OCI-M1 (cell line): ENCODE results near the gene COLEC11.
"Not testable (repeated sequence)": the region's sequence is repeated elsewhere in the genome, so short reads cannot be mapped to it uniquely, and the experiment has no call there.

Experiments
- DNase-seq: peaks from one replicate; lab custom pipeline; 2025; lab: John Stamatoyannopoulos, UW

The COLEC11 gene

DNA sequence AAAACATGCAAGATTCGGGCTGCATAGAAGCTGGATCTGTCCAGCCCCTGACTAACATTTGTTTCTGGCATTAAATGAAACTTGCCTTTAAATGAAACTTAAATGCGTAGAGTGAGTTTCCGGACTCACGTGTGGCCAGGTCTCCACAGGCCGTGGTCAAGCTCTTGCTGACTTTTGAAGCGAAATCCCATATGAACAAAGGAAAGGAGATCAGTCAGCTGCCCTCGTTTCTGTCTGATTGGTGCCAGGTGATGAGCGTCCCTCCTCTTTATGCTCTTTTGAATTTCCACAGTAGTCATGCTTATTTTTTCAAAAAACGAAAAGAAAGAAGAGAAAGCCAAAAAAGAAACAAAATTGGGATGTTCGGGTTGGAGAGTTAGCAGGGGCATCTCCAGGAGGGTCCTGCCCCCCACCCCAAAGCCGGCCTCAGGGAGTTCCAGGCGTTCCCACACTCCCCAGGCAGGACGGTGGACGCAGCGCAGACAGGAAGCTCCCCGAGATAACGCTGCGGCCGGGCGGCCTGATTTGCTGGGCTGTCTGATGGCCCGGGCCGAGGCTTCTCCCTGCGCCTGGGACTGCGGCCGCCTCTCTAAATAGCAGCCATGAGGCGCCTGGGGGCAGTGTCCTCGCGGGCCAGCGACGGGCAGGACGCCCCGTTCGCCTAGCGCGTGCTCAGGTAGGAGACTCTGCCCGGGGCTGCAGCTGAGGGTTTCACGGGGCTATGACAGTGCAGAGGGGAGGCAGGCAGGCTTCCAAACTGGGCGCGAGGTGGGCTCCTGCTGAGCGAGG lies at the start of gene COLEC11:
Gene COLEC11, plus strand, starts transcription at position 620 of the 789 bp plus-strand sequence. CDS start 9,229 bp downstream, outside the sequence.
- peak; percentile 63 for DNase-seq

DNA sequence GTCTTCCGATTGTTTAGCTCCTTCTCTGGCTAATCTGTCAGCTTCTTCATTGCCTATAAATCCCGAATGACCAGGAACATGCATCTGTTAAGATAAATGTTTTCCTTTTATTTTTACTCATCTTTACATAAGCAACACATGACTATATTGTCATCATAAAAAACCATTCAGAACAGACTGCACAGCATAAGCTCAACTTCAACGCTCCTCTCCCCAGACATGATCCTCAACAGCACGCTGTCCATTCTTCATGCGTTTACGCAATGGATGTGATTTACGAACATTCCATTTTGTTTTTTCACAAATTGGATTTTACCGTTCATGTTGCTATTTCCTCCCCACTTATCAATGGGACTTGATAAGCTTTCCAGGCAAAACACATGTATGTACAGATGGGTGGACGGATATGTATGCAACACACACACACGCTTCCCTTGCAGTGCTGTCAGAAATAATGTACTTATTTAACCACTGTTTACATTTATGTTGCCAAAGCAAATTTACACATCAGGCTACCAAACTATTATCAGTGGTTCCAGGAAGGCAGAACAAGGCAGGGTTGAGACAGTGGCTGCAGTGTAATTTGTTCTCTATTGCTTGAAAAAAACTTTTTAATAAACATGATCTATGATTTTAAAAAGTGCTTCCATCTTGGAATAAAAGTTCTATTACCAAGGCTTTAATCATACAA lies 49.0 kb upstream of the COLEC11 start:
- no peak for DNase-seq

DNA sequence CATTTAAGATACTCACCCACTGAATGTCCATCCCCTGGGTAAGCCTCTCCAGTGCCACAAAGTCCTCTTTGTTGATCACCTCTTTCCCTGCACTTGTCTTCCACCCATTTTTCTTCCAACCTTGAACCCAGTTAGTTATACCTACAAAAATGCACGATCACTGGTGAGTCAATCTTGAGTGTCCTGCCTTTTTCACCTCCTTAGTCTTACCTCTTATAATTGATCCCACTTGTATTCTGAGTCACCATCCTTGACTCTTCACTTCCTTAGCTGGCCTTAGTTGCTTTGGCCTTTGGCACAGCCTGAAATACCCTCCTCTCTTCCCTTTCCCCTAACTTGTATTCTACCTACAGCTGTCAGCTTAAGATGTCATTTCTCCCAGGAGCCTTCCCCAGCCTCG lies 47.0 kb upstream of the COLEC11 start:
- DNase-seq: no peak

DNA sequence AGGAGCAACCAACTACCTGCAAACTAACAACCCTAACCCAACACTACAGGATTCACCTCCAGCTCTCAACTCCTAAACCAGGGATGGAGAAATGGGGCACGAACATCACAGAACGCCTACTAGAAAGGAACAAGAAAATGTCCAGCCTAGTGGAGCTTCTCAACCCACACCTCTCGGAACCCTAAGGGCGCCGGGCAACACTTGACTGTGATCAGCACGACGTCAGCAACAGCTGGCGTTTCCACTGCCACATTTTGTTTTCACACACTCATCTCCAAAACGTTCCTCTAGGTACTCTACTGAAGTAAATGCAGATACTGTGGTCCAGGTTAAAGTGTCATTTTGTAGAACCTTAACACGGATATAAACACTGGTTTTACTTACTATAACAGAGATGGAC lies 41.0 kb upstream of the COLEC11 start:
- DNase-seq: no peak

DNA sequence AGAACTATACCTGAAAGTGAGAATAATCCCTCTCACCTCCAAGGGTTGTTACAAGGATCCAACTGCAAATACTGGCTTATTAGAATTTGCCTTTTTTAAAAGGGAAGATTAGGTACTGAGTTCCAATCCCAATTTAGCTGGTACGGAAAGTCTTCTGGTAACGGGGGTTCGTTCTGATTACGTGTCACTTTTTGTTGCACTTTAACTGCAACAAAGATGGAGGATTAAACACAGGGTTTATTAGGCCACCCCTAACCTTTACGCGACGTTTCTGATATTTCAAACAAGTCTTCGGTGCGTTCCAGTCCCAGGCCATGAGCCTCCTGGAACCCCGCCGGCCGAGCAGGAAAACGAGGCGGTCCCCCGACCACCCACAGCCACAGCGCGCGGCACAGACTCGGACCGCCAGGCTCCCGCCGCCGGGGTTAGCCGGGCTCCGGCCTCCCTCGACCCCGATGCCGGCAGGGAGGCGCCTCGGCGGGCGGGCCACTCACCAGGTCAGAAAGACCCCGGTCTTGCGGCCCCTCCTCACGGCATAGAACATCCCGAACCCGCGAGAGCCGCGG lies 37.2 kb upstream of the COLEC11 start:
- peak; percentile 39 for DNase-seq

DNA sequence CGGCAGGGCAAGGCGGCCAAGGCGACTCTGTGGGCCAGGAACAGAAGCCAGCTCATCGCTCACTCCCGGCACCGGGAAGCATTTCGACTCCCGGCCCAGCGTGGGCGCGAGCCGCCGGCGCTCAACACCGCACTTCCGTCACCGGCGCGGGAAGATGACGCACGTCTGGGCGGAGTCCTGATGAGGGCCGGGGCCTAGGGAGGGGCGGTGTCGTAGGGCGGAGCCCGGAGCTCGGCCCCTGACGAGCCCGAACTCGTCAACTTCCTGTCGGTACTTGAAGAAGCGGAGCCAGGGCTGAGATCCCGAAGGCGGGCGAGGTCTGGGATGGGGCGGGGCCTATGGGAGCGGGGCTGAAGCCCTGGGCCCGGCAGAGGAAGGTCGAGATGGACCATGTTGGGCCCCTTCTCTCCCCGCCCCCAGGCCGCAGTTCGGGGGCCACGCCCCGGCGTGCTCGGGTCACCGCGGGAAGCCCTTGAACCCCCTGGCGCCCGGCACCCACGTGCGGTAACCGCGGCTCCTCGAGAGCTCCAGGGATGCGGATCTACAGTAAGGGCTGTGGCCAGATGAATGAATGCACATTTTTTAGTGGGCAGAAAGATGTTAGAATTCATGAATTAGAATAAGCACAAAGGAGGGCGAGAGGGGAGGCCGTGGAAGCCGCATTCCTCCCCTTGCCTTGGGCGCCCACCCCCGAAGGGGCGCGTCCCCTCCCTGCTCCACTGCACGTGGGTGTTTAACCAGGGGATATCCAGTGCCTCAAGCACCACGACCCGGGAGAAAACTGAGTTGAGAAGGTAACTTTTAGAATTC lies 36.5 kb upstream of the COLEC11 start, which contains the start of gene RNASEH1:
Gene RNASEH1, minus strand, starts transcription at position 129 of the 810 bp plus-strand sequence. Its CDS starts 73 bp downstream, at position 56.
- DNase-seq: peak; percentile 99

DNA sequence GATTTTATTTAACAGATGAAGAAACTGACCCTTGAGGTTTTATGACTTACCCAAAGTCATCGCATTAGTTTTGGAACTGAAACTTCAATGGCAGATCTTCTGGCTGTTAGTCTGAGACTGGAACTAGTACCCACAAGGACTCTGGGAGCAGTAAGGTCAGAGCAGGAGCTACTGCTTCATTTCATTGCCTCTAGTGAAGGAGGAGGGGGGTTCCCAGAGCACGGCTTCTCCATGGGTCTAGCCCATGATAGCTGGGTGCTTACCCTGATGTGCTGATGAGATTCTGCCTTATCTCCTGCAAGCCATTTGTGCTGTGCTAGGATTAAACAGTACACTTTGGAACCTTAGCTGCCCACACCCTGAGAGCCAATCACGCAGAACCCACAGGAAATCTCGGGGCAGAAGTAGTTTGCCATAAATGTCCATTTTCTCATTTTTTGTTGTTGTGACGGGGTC lies 31.4 kb upstream of the COLEC11 start:
- DNase-seq: peak; percentile 60

DNA sequence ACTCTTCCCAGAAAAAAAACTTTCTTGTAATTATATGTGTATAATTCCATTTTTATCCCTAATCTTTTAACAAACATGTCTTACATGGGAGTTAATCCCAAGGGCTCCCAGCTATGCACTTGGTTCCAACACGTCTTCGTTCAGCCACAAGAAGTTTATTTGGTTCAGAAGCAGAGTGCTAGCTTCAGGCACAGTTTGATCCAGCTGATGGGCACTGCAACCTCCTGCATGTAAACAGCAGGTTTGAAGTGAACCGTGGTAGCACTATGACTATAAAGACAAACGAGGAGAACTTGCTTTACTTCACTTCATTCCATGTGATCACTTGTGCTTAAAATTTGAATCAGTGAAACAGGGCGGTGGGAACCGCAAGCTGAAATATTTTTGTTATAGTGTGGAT lies 29.8 kb upstream of the COLEC11 start:
- DNase-seq: no peak

DNA sequence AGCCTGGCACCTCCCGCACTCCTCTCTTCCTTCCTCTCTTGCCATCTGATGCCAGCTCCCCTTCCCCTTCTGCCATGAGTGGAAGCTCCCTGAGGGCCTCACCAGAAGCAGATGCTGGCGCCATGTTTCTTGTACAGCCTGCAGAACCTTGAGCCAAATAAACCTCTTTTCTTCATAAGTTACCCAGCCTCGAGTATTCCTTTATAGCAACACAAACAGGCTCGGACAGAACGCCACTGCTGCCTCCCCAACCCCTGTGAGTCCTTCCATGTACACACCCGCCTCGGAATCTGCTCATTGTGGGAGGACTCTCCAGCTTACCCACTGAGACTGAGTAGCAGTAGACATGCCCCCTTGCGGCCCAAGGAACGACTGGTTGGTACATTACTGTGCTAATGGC lies 28.1 kb upstream of the COLEC11 start:
- no peak for DNase-seq

DNA sequence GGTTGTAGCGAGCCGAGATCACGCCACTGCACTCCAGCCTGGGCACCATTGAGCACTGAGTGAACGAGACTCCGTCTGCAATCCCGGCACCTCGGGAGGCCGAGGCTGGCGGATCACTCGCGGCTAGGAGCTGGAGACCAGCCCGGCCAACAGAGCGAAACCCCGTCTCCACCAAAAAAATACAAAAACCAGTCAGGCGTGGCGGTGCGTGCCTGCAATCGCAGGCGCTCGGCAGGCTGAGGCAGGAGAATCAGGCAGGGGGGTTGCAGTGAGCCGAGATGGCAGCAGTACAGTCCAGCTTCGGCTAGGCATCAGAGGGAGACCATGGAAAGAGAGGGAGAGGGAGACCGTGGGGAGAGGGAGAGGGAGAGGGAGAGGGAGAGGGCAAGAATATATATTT lies 25.3 kb upstream of the COLEC11 start:
- DNase-seq: not testable (repeated sequence)

DNA sequence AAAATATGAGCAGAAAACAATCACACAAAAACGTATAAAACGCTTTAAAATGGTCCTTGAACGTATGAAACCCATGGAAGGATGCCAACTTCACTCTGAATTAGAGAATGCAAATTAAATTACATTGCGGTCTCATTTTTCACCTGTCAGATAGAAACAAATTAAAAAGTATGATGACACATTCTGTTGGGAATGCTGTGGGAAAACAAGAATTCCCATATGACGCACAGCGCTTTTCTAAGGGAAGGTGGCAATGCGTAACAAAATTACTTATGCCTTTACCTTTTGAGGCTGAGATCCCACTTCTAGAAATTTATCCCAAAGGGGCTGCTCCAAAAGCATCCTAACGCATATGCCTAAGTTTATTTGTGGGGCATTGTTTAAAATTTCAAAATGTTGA lies 23.6 kb upstream of the COLEC11 start:
- DNase-seq: no peak

DNA sequence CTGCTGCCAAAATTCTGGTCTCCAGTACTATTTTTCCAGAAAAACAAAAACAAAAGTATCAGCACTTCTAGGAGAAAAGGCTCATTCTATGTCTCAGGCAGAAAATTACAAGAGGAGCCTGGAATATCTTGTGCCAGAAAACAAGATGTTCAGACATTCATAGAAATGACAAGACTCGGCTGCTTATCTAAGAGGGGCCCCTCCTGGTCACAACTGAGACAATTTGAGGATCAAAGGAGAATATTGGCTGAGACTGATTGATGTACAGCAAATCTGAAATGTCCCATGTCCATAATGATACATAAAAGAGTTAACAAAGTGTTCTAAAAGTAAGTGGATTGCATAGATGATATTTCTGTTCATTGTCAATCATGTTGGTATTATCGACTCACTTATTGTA lies 22.3 kb upstream of the COLEC11 start:
- DNase-seq: peak; percentile 52

DNA sequence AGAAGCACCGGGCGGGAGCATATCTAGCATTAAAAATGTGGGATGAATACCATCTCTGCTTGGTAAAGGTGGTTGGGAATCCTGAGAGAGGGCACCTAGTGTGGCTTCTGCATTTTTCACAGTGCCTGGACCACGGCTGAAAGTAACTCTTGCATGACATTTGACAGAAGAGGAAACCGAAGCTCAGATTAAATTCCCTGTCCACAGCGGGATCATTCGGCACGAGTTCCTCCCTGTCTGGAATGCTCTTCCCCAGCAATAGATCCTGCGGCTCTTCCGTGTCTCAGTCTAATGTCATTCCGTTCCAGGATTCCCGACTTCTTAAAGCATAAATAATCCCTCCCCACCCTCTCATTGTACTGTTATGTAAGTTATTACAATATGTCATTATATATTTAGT lies 20.8 kb upstream of the COLEC11 start:
- no peak for DNase-seq

DNA sequence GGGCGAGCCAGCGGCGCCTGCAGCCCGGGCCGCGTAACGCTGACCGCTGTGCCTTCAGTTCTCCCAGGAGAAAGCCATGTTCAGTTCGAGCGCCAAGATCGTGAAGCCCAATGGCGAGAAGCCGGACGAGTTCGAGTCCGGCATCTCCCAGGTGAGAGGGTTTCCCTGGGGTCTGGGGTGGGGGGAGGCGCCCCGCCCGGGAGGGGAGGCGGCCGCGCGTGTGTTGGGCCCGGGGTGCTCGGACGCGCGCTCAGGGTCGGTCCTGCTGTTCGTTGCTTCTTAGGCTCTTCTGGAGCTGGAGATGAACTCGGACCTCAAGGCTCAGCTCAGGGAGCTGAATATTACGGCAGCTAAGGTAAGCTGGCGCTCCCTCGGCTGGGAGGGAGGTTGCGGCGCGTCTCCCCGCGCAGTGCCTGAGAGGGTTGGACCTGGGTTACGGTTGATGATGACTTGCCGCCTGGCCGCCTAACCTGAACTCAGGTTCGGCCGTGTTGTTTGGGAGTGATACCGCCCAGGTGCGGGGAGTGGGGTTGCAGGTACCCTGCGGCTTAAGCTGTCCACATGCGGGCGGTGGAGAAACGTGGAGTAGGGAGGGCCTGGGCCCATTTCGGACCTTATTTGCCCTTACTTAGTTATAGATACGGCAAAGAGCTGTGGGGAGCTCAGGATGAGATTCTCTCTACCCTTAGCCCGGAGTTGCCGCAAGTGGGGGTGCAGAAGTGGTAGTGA lies 19.2 kb upstream of the COLEC11 start:
- DNase-seq: peak; percentile 38

DNA sequence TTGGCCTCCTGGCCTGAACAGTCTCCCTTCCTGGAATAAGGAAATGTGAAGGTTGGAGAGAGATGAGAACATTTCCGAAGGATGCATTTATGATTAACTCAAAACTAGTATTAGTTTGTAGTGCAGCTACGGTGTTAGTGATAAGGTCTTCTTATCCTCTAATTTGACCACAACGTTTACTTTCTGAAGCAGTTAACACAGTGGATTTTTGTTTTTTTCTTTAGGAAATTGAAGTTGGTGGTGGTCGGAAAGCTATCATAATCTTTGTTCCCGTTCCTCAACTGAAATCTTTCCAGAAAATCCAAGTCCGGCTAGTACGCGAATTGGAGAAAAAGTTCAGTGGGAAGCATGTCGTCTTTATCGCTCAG lies 18.7 kb upstream of the COLEC11 start:
- DNase-seq: not testable (repeated sequence)

DNA sequence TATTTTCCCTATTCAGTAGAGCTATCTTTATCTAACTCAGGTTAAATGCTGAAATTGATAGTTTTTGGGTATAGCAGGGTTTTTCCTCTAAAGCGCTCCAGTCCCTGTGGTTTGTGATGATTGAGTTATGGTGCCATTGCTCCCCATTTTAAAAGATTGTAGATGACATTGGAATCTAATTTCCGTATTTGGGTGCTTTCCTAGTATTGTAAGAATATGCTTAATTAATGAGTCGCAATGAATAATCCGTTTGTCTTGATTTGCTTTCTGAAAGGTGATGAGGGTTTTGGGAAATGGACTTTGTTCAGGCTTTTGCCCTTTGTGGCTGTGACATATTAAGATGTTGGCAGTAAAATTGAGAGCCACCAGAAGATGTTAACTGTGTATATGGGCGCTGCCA lies 15.9 kb upstream of the COLEC11 start:
- DNase-seq: no peak

DNA sequence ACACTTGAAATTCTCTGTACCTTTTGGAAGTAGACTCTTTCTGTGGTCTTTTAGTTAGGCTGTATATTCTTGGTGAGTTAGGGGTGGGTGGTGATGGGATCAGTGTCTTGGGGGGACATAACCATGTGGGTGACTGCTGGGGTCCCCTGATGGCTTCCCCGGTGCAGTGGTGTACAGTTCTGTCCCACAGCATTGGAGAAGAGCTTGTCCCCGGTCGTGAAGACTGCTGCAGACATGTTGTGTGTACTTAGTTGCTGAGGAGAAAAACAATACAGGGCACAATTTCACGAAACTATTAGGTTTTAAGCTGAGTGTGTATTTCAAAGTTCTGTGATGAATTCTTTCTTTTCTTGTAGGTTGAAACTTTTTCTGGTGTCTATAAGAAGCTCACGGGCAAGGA lies 14.5 kb upstream of the COLEC11 start:
- DNase-seq: no peak

DNA sequence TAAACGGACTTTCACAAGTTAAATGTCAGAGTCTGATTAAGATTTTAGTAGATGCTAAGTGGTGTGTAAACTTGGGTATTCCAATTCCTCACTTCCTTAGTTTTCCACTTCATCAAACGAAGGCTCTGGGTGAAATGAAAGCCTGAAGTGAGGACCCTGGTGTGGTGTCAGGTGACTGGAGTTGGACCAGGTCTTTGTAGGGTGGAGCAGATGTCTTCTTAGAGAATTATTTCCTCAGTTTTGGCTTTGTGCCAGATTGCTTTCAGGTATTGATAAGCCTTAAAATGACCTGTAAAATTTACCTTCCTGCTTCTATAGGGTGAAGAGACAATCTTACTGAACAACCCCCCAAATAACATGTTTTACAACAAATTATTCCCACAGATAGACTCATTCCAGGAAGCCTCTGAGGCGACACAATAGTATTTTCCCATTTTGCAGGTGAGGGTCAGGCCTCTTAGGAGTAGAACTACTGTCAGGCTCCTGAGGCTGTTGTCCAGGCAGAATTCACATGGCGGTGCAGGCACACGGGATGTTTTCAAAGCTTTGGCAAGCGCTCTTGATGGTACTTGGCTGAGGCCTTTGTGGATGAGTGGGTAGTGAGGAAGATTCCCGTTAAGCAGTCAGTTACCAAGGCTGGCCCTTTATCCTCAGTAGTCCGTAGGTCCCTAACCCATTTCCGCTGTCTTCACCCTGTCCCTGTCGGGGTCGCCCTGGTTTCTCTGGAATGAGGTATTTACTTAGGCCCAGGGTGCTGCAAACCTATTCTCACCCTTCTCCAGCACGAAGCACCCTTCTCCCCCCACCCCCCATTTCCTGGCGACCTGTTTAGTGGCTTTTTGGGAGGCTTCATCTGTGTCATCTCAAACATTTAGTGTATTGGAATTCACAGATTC lies 13.3 kb upstream of the COLEC11 start:
- DNase-seq: peak; percentile 5

DNA sequence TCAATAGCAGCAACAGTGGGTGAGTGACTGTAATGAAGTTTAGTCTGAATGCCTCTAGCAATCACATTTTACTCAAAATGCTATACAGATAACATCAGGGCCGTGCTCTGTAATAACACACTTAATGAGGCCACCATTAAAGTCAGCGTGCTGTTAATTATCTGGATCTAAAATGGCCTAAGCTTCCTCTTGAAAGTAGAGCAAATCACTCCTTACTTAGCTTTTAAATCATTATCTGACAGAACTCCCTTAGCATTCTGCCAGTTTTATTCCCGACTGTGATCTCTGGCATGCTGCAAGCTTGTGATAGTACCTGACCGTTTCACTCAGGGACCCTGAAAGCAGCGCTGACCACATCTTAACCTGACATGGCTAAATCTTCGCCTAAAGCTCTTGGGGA lies 10.8 kb upstream of the COLEC11 start:
- DNase-seq: no peak

DNA sequence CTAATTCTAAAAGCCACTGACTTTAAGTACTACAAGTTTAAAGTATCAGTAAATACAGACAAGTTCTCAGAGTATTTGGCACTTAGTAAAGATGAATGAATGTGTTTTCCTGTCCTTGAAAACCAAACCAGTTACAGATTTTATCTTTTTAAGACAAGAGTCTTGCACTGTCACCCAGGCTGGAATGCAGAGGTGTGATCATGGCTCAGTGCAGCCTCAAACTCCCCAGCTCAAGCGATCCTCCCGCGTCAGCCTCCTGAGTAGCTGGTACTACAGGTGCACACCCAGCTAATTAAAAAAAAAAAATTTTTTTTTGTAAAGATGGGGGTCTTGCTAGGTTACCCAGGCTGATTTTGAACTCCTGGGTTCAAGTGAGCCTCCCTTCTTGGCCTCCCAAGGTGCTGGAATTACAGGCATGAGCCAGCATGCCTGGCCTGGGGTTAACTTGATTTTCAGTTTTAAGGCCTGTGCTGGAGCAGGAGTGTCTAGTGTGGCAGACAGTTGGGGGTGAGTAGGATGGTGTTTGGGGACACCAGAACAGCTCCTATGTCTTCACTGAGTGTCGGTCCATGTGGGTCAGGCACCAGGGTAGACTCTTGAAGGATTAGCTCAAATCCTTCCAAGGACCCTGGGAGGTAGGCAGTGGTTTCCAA lies 10.2 kb upstream of the COLEC11 start:
- no peak for DNase-seq
